Left kidney (tissue), 2 donors: Measurements from ENCODE around the gene PTK7. TPM values are rescaled to one million over a fixed set of nuclear protein-coding genes. Genes with fewer than 3 reads are reported as not detected.
A peak's percentile ranks its signal among the peaks of the same experiment; 100 is the strongest.
"Not testable (repeated sequence)": the region's sequence is repeated elsewhere in the genome, so short reads cannot be mapped to it uniquely, and the experiment has no call there.

Source experiments
- DNase-seq: peaks from one replicate; pipeline ENCODE4 v3.0.0-alpha.2; 2013
- polyA plus RNA-seq: library from polyadenylated mRNA; unstranded; fragments of 120-200 nt; gene quantifications from one replicate; pipeline ENCODE4 v1.2.1, GENCODE V29; 2013; ENCODE audit not compliant: insufficient read length

Gene PTK7
- polyA plus RNA-seq, 1 donor: 213 TPM

- peak; percentile 93 for DNase-seq
Measured at GRCh38 chr6:43053545-43054205, 22.4 kb upstream of the PTK7 start, which contains the start of gene CUL7. Gene CUL7 (minus strand): TSS chr6:43053851. CDS start chr6:43052788, 1,063 bp downstream.

GRCh38 chr6:43054206-43054943, 21.7 kb upstream of the PTK7 start:
- DNase-seq: no peak

GRCh38 chr6:43055966-43056365, 20.1 kb upstream of the PTK7 start:
- no peak for DNase-seq

- DNase-seq: no peak
Measured at GRCh38 chr6:43058531-43058930, 17.6 kb upstream of the PTK7 start.

- DNase-seq: peak; percentile 99
Measured at GRCh38 chr6:43059168-43060033, 16.7 kb upstream of the PTK7 start, which contains the start of the genes KLC4 and MRPL2. Gene KLC4 (plus strand): TSS chr6:43059631. CDS start chr6:43061336, 1,705 bp downstream. Gene MRPL2 (minus strand): TSS chr6:43059434. CDS start chr6:43059381, 53 bp downstream.

- DNase-seq: no peak
Measured at GRCh38 chr6:43060034-43060754, 15.9 kb upstream of the PTK7 start.

GRCh38 chr6:43060755-43061633, 15.1 kb upstream of the PTK7 start:
- no peak for DNase-seq

GRCh38 chr6:43061861-43062260, 14.3 kb upstream of the PTK7 start:
- DNase-seq: no peak

GRCh38 chr6:43062818-43063217, 13.3 kb upstream of the PTK7 start:
- DNase-seq: no peak

- DNase-seq: peak; percentile 59
Measured at GRCh38 chr6:43070028-43070632, 6.0 kb upstream of the PTK7 start.

GRCh38 chr6:43074847-43075669, 1.1 kb upstream of the PTK7 start:
- peak; percentile 84 for DNase-seq

- peak; percentile 53 for DNase-seq
Measured at GRCh38 chr6:43076464-43077332, 584 bp downstream of the PTK7 start.

- no peak for DNase-seq
Measured at GRCh38 chr6:43077333-43077809, 1.3 kb downstream of the PTK7 start.

GRCh38 chr6:43077981-43078511, 1.9 kb downstream of the PTK7 start:
- no peak for DNase-seq

GRCh38 chr6:43078691-43079090, 2.6 kb downstream of the PTK7 start:
- DNase-seq: peak; percentile 50

- DNase-seq: no peak
Measured at GRCh38 chr6:43081043-43081442, 4.9 kb downstream of the PTK7 start.

- DNase-seq: not testable (repeated sequence)
Measured at GRCh38 chr6:43081922-43082321, 5.8 kb downstream of the PTK7 start.
